Measurements from ENCODE around the gene RPL5.

Gene RPL5

GRCh38 chr1:92858564-92859399 lies 26.9 kb downstream of the RPL5 start:
- peak; percentile 47 for DNase-seq

GRCh38 chr1:92859400-92860039 lies 27.7 kb downstream of the RPL5 start:
- no peak for DNase-seq

GRCh38 chr1:92862605-92863004 lies 30.8 kb downstream of the RPL5 start:
- no peak for DNase-seq

- no peak for DNase-seq
These were observed 32.3 kb downstream of the RPL5 start for GRCh38 chr1:92864131-92864530.

- no peak for DNase-seq
These were observed 38.8 kb downstream of the RPL5 start for GRCh38 chr1:92870591-92870990.

- DNase-seq = no peak
These were observed 40.9 kb downstream of the RPL5 start for GRCh38 chr1:92872719-92873118.

GRCh38 chr1:92874987-92875386 lies 43.1 kb downstream of the RPL5 start:
- no peak for DNase-seq

GRCh38 chr1:92876351-92876750 lies 44.5 kb downstream of the RPL5 start:
- no peak for DNase-seq

GRCh38 chr1:92877081-92877711 lies 45.4 kb downstream of the RPL5 start:
- no peak for DNase-seq

- DNase-seq = no peak
These were observed 46.0 kb downstream of the RPL5 start for GRCh38 chr1:92877792-92878191.

- DNase-seq = no peak
These were observed 47.6 kb downstream of the RPL5 start for GRCh38 chr1:92879316-92879968.

- DNase-seq = no peak
These were observed 49.6 kb downstream of the RPL5 start for GRCh38 chr1:92881391-92881790.

- DNase-seq = peak; percentile 30
These were observed 51.0 kb downstream of the RPL5 start for GRCh38 chr1:92882819-92883218.

GRCh38 chr1:92883297-92883696 lies 51.5 kb downstream of the RPL5 start:
- no peak for DNase-seq

GRCh38 chr1:92884195-92884594 lies 52.4 kb downstream of the RPL5 start:
- DNase-seq = no peak

- DNase-seq = no peak
These were observed 55.1 kb downstream of the RPL5 start for GRCh38 chr1:92886886-92887419.

- DNase-seq = no peak
These were observed 55.6 kb downstream of the RPL5 start for GRCh38 chr1:92887465-92887864.
